GM18507 (cell line): ENCODE data around the gene MTTP.

Source experiments
- DNase-seq: peaks from one replicate; pipeline ENCODE4 v3.0.0; 2011; ENCODE audit warnings: low read depth; ENCODE audit not compliant: insufficient read length; ENCODE audit errors: extremely low spot score
- FAIRE-seq: peaks from 2 replicates; lab custom pipeline; 2011; peaks lifted over from hg19 to GRCh38; lab: Jason Lieb, UNC

Gene MTTP

DNA sequence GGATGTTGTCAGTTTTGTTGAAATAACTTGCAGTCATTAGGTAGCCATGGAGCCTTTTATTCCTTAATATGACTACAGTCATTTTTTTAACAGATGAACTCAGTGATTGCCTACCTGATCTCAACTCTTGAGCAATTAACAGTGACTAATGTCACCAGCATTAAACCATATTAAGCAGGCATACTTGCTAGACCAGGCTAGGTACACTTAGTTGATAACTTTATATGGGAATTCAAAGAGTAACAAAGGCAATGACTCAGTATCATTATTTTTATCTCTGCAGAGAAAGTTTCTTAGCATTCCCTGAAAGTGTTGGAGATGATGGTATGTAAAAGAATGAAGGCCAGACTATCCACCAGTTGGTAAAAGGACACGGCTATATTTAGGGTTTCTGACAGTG, 83.2 kb downstream of the MTTP start, which contains the start of gene C4orf54:
Gene C4orf54, minus strand, starts transcription at position 31 of the 400 bp plus-strand sequence. CDS start 3,180 bp downstream, outside the sequence.
- no peak for FAIRE-seq

DNA sequence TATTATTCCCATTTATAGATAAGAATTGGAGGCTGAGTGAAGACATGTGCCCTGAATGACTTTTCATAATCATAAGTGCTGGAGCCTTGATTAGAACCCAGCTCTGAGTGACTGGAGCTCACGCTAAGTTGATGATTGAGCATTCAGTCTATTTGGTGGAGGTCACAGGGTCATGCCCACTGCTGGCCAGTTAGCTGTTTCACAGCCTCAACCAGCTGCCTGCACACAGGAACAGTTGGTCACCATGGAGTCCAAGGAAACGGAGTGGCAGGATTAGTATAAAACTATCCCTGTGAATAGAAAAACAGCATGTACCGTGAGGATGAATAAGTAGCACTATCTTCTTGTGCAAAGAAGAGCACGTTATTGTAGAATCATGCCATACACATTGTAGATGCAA, 84.0 kb downstream of the MTTP start:
- FAIRE-seq (no peak), DNase-seq (no peak)

More for the DNA sequence above, 83.2 kb downstream of the MTTP start, which contains the start of gene C4orf54:
- DNase-seq = no peak

DNA sequence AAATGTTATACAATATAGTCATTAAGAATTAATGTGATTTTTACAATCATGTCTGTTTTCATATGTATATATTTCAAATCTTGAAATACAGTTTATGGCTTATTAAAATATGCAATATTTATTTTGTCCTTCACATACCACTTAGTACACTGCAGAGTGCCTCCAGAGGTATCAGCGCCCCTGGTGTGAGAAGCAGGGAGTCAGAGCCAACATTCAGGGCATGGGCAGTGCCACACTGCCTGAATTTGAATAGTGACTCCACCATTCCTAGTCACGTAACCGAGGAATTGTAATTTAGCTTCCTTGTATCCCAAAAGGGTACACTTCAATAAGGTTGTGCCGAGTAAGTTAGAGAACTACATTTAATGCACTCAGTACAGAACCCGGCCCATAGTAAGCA, 87.3 kb downstream of the MTTP start:
- DNase-seq = no peak
- no peak for FAIRE-seq

DNA sequence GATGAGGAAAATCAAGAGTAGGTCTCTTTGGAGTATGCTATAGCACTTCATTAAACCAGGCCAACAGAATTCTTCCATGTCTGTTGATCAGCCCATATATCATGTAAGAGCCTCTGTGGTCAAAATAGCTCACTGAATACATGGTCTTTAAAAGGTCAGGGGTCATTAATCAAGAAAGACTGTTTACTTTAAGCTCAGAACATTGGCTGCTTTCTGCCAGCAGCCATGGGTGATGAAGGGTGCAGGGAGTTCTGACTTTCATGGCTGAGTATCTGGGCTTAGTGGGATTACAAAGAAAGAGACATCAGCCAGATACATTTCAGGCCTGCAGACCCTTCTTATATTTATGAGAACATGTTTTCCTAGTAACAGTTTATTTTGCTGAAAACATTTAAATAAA, 90.1 kb downstream of the MTTP start:
- FAIRE-seq = no peak
- no peak for DNase-seq

DNA sequence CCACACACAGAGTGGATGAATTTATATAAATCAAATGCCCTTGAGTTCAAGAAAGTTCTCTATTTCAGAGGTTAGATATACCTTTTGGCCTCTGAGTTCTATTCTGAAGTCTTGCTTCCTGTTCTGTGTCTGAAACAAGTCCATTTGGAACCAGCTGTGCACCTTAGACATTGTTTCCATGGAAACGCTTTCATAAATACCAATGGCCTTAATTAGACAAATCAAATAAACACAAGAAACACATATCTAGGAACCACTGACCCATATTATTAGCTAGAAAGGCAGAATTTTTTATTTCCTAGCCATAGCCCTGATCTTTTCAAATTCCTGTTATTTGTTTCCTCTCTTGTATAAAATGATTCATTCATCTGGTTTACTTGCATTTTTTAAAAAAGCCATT, 91.4 kb downstream of the MTTP start:
- DNase-seq (no peak), FAIRE-seq (no peak)

DNA sequence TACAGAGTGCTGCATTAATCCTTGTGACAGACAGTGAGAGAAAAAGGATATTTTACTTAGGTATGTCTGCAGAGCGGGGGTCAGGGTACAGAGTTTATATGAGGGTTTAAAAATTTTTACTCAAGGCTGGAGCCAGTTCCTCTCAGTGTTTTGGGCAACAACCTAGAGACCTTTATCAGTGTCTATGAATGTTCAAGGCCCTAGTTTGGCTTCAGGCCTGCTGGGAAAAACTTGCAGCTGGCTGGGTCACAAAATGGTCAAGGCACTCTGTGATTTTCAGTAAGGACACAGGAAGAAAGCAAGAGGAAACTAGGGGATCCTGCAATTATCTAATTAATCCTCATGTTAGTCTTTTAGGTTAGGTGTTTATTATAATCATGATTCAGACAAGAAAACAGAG, 93.8 kb downstream of the MTTP start:
- DNase-seq (no peak), FAIRE-seq (no peak)

DNA sequence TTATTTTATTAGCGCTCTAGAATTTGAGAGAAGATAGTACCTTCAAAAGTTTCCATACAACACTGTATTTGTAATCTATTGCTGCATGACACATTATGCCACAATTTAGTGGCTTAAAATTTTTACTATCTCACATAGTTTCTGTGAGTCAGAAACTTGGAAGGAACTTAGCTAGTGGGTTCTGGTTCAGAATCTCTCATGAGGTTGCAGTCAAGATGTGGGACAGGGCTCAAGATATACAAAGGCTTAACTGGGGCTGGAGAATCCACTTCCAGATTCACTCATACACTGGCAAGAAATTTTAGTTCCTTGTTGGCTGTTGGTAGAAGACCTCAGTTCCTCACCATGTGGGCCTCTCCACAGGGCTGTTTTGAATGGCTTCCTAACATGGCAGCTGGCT, 94.5 kb downstream of the MTTP start:
- no peak for DNase-seq
- no peak for FAIRE-seq

DNA sequence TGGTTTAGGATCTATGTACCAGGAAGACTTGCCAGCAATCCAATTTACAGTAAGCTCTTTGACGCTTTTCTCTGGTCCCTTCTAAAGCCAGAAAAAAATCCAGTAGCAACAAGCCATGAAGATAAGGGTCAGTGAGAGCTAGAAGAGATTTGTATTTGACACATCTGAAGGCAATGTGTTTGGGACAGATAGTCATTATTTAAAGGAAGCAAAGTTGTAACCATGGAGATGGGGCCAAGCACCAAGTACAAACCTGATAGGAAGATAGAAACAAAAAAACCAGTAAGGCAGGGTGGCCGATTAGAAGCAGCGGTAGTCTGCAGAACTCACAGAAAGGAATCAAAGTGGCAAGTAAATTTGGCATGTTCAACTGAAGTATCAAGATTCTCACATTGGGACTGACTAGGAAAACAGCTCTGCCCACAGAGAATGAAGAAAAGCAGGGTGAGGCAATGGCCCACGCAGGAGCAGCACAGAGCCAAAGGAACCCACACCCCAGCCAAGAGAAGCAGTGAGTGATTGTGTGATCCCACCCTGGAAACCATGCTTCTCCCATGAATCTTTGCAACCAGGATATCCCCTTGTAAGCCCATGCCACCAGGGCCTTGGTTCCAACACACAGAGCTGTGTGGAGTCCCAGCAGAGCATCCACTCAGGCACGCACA, 95.9 kb downstream of the MTTP start:
- FAIRE-seq = no peak
- DNase-seq = no peak
